ENCODE results near the gene UBE2K.
"Not testable (repeated sequence)": the region's sequence is repeated elsewhere in the genome, so short reads cannot be mapped to it uniquely, and the experiment has no call there.

The UBE2K gene

DNA sequence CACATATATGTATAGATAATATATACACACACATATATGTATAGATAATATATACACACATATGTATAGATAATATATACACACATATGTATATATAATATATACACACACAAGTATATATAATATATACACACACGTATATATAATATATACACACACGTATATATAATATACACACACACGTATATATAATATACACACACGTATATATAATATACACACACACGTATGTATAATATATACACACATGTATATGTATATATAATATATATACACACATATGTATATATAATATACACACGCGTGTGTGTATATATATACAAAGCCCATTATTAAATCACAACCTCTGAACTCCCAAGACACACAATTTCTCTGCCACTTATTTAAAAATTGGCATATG lies 8.0 kb upstream of the UBE2K start:
- no peak for DNase-seq (ENCODE audit: low read depth)

DNA sequence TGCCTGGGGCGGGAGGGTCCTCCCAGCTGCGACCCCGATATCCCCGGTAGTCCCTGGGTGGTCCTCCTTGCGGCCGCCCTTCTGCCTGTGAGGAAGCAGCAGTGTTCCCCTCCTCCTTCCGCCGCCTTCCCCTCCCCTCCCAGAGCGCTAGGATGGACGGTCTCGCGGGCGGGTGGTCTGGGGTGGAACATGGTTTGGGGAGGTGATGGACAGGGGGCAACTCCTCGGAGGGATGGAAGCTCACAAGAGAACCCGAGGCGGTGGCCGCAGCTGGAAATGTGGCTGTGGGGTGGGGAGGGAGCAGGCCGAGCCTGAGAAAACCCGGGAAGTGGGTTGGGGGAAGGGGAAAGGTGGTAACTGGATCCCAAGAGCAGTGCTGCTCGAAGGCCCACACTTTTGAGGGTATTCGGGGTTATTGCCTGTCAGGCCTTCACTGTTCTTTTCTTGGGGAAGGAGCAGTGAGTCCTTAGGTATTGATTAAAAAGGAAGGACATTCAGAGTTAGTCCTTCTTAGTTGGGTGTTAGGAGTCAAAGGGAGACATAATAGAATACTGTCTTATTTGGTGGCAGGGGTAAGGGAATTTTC lies 581 bp downstream of the UBE2K start:
- DNase-seq (ENCODE audit: low read depth), result peak; percentile 7

DNA sequence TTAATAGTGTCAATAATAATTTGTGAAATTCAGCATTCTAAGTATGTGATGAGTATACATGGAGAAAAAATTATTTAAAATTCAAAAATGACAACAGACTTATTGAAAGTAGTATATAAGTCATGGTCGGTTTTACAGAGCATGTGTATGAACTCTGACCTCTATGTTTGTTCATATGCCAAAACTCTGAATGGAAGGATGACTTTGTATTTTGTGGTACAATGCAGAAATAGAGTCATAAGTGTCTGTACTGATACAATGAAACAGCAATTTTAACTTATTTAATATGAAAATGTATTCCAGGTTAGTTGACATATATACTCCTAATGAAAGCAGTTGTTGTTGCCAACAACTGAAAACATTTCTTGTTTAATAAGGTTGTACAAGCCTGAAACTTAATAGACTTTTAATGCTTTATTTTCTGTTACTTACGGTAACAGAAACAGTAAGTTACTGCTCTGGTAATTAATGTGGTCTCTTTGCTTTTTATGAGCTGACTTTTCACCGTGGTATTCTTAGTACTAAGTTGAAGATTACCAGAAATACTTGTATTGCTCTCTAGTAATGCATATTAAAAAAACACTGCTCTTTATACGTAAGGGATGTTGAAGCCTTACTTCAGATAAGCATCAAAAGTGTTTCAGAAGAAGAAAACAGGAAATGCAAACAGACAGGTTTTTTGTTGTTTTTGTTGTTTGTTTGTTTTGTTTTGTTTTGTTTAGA lies 1.9 kb downstream of the UBE2K start:
- no peak for DNase-seq (ENCODE audit: low read depth)

DNA sequence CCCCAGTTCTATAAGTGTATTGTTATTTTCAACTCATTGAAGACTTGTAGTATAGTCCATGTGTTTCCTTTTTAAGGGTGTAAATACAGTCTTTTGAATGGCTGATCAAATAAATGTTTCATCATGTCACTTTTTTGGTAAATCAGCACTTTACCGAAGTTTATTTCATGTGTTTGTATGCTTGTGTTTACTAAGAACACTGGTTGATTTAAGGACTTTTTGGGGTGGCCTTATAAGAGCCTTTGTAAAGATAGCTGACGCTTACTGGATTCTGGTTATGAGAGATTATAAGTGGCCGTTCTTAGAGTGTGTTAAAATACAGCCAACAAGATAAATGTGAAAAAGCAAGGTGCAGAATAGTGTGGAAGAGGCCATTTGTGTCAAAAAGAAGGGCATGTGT lies 2.6 kb downstream of the UBE2K start:
- no peak for DNase-seq (ENCODE audit: low read depth)

DNA sequence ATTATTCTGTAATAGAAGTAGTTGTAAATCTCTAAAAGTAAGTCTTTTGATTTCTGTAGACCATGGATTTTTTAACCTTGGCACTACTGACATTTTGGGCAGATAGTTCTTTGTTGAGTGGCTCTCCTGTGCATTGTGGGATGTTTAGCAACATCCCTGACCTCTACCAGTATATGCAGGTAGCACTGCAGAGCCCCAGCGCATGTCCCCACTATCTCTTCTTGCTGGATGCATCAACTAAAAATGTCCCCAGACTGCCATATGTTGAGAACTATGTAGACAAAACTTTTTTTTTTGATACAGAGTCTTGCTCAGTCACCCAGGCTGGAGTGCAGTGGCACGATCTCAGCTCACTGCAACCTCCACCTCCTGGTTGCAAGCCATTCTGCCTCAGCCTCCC lies 4.8 kb downstream of the UBE2K start:
- no peak for DNase-seq (ENCODE audit: low read depth)

DNA sequence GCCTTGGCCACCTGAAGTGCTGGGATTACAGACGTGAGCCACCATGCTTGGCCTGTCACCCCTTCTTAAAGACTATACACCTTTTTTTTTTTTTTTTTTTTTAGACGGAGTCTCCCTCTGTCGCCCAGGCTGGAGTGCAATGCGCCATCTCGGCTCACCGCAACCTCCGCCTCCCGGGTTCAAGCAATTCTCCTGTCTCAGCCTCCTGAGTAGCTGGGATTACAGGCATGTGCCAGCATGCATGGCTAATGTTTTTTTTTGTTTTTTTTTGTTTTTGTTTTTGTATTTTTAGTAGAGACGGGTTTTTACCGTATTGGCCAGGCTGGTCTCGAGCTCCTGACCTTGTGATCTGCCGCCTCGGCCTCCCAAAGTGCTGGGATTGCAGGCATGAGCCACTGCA lies 6.9 kb downstream of the UBE2K start:
- not testable (repeated sequence) for DNase-seq (ENCODE audit: low read depth)

DNA sequence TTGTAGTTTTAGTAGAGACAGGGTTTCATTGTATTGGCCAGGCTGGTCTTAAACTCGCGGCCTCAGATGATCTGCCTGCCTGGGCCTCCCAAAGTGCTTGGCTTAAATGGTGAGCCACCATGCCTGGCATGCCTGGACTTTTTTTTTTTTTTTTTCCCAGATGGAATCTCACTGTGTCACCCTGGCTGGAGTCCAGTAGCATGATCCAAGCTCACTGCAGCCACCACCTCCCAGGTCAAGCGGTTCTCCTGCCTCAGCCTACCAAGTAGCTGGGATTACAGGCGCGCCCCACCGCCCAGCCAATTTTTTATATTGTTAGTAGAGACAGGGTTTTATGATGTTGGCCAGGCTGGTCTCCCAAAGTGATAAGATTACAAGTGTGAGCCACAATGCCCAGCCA lies 8.4 kb downstream of the UBE2K start:
- no peak for DNase-seq (ENCODE audit: low read depth)

DNA sequence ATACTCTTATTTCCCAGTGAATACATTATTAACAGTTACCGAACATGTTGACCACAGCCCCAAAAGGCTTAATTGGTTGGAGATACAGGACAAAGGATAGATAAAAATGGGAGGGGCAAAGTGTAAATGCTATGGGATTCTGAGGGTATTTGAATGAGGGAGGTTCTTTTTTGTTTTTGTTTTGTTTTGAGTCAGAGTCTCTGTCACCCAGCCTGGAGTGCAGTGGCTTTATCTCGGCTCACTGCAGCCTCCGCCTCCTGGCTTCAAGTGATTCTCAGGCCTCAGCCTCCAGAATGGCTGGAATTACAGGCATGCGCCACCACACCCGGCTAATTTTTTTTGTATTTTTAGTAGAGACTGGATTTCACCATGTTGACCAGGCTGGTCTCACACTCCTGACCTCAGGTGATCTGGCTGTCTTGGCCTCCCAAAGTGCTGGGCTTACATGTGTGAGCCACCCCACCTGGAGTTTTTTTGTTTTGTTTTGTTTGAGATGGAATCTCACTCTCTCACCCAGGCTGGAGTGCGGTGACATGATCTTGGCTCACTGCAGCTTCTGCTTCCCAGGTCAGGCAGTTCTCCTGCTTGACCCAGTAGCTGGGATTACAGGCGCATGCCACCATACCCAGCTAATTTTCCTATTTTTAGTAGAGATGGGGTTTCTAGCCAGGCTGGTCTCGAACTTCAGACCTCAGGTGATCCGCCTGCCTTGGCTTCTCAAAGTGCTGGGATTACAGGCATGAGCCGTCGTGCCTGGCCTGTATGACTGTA lies 9.0 kb downstream of the UBE2K start:
- no peak for DNase-seq (ENCODE audit: low read depth)

DNA sequence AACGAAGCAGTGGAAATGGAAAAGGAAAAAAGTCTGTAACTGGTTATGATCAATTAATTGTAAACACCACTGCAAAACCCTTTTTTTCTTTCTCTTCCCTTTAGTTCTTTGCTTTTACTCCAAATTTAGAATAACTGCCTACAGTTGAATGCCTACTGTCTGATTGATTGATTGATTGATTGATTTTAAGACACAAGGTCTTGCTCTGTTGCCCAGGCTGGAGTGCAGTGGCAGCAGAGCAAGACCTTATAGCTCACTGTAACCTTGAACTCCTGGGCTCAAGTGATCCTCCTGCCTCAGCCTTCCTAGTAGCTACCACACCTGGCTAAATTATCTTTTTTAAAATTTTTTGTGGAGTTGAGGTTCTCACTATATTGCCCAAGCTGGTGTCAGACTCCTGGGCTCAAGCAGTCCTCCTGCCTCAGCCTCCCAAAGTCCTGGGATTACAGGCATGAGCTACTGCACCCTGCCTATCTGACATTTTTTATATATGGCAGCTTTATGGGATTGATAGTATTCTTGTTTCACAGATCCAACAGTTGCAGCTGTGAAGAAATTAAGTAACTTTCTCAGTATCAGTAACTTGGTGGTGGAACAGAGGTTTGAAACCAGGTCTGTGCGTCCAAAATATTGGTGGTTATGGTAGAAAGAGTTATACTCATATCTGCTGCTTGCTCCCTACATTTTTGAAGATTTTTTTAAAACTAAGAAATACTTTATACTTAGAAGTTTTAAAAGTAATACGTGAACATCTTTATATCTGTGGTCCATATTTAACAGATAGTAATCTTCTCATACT lies 12.4 kb downstream of the UBE2K start:
- no peak for DNase-seq (ENCODE audit: low read depth)

DNA sequence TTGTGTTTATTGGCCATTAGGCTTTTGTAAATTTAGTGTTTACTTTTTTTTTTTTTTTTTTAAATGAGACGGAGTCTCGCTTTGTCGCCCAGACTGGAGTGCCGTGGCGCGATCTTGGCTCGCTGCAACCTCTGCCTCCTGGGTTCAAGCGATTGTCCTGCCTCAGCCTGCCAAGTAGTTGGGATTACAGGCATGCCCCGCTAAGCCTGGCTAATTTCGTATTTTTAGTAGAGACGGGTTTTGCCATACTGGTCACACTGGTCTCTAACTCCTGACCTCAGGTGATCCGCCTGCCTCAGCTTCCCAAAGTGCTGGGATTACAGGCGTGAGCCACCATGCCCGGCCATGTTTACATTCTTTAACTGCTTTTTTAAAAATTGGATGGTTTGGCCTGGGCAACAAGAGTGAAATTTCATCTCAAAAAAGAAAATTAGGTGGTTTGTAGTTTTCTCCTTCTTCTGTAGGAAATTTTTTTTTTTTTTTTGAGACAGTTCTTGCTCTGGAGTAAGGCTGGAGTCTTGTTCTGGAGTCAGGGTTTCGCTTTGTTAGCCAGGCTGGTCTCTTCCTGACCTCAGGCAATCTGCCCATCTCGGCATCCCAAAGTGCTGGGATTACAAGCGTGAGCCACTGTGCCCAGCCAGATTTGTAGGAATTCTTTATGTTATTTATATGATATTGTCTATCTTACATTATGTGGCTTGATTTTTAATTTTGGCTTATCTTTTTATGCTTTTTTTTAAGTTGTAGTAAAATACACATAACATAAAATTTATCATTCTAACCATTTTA lies 15.1 kb downstream of the UBE2K start:
- DNase-seq (ENCODE audit: low read depth), result no peak

DNA sequence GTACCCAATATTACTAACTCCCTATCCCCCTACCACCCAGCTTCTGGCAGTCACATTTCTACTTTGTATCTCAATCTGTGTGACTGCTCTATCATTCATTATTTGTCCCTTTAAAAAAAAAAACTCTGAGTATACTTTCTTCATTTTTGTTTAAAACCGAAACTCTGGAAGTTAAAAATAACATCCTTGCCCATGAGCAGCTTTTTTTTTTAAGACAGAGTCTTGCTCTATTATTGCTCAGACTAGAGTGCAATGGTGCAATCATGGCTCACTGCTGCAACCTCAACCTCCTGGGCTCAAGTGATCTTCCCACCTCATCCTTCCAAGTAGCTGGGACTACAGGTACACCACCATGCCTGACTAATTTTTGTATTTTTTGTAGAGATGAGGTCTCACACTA lies 15.8 kb downstream of the UBE2K start:
- DNase-seq (ENCODE audit: low read depth), result no peak

DNA sequence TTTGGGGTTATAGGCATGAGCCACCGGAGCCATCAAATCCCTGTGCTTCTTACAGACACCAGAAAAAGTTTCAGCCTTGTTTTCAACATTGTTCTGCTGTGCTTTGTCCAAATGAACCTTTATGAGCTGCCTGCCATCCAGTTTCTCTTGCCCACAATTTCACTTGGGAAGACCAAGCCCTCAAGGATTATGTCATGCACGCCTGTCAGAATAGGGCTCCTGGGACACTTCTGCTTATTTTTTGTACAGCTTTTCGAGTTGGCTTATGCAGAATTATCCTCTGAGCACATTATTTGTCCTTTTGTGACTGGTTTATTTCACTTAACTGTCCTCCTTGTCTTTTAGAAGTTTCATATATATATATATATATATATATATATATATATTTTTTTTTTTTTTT lies 16.2 kb downstream of the UBE2K start:
- DNase-seq (ENCODE audit: low read depth), result no peak

DNA sequence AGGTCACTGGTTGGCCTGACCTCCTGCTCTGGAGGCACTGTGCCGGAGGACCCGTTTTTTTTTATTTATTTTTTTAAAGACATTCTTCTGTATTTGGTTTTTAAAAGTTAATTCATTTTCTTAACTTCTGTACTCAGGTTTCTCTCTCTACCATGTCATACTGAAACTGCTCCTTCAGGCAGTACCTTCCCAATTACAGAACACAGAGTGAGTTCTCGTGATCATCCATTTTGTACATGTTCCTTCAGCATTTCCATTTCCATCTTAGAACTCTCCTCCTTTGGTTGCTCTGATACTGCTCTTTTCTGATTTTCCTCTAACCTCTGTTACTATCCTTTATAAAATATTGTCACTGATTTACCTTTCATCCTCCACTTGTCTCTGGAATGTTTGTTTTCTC lies 17.9 kb downstream of the UBE2K start:
- DNase-seq (ENCODE audit: low read depth), result no peak

DNA sequence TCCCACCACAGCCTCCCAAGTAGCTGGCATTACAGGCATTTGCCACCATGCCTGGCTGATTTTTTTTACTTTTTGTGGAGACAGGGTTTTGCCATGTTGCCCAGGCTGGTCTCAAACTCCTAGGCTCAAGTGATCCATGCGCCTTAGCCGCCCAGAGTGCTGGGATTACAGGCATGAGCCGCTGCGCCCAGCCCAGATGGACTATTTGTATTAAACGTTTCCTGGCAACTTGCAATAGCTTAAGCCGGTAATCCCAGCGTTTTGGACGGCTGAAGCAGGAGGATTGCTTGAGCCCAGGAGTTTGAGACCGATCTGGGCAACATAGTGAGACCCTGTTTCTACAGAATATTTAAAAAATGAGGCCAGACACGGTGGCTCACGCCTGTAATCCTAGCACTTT lies 18.4 kb downstream of the UBE2K start:
- DNase-seq (ENCODE audit: low read depth), result no peak

DNA sequence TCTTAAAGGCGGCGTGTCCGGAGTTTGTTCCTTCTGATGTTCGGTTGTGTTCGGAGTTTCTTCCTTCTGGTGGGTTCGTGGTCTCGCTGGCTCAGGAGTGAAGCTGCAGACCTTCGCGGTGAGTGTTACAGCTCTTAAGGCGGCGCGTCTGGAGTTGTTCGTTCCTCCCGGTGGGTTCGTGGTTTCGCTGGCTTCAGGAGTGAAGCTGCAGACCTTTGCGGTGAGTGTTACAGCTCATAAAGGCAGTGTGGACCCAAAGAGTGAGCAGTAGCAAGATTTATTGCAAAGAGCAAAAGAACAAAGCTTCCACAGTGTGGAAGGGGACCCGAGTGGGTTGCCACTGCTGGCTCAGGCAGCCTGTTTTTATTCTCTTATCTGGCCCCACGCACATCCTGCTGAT lies 19.8 kb downstream of the UBE2K start:
- not testable (repeated sequence) for DNase-seq (ENCODE audit: low read depth)

DNA sequence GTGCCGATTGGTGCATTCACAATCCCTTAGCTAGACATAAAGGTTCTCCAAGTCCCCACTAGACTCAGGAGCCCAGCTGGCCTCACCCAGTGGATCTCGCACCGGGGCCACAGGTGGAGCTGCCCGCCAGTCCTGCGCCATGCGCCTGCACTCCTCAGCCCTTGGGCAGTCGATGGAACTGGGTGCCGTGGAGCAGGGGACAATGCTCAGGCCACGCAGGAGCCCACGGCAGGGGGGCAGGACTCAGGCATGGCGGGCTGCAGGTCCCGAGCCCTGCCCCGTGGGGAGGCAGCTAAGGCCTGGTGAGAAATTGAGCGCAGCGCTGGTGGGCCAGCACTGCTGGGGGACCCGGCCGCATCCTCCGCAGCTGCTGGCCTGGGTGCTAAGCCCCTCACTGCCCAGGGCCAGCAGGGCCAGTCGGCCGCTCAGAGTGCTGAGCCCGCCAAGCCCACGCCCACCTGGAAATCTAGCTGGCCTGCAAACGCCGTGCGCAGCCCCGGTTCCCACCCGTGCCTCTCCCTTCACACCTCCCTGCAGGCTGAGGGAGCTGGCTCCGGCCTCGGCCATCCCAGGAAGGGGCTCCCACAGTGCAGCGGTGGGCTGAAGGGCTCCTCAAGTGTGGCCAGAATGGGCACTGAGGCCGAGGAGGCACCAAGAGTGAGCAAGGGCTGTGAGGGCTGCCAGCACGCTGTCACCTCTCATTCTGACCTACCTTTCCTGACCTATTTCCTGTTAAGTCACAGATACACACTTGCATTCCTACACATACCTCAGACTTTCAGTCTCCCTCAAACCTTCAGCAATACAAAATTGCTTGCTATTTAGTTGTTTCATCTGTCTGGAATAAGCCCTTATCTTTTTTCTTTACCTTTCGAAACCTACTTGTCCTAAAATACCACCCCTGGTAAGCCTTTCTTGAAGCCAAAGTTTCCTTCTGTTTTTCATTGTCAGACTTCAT lies 20.7 kb downstream of the UBE2K start:
- DNase-seq (ENCODE audit: low read depth), result no peak

DNA sequence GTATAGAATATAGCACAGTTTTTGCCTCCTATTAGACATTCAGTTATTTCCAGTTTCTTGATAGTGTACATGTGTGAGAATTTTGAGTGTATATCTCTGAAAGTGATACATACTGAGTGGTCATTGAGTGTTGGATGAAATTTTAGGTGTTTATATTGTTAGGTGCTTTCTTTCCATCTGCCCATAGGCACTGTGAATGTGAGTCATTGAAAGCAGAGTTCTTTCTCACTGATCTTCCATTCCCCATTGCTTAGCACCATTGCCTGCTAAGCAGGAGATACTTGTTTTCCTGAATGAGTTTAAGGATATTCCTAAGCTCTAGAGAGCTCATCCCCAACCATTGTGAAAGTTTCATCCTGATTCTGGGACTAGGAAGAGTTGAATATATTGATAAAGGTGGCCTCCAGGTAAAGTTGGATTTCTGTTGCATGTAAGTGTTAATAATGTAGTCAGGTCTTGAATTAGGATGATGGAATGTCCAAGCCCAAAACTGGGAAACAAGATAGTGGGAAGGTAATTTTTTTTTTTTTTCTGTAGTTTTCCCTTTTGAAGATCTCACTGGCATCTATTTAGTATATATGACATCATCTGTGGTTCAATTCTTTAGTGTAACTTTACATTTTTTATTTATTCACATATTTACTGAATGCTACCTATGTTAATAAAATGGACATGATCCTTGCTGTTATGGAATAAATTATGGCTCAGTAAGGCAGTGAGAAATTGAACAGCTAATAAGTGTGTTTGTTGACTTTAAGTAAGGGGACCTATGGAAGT lies 22.1 kb downstream of the UBE2K start:
- no peak for DNase-seq (ENCODE audit: low read depth)

DNA sequence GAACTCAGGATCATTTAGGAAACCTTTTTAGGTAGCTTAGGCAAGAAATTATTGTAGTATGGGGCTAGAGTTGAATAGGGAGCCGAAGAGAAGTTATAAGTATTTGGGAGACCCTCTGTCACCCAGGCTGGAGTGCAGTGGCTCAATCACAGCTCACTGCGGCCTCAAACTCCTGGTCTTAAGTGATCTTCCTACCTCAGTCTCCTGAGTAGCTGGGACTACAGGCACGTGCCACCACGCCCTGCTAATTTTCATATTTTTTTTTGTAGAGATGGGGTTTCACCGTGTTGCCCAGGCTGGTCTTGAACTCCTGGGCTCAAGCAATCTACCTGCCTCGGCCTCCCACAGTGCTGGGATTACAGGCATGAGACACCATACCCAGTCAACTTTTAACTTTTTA lies 23.3 kb downstream of the UBE2K start:
- not testable (repeated sequence) for DNase-seq (ENCODE audit: low read depth)

DNA sequence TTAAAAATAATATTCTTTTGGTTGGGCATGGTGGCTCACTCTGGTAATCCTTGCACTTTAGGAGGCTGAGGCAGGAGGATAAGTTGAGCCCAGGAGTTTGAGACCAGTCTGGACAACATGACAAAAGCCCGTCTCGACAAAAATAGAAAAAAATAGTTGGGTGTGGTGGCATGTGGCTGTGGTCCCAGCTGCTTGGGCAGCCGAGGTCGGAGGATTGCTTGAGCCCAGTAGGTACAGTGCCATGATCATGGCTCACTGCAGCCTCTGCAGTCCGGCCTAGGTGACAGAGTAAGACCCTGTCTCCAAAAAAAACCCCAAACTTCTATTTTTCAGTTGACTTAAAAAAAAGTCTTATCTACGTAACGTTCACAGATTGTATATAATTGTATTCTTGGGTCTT lies 23.9 kb downstream of the UBE2K start:
- no peak for DNase-seq (ENCODE audit: low read depth)

DNA sequence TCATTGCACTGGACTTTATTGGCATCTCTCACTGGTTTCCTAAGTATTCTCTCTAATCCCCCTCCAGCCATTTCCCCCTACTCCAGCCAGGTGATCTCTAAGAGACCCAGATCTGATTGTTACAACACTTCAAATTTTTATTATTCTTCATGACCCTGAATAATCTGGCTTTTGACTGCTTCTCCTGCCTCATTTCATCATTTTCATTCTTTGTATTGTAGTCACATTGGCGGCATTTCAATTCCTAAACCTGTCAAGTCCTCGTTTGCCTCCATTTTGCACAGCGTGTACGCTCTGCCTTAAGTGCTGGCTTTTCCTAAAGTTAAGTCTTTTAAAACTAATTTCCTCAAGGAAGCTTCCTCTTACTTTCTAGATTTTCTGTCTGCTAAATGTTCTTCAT lies 31.6 kb downstream of the UBE2K start:
- DNase-seq (ENCODE audit: low read depth), result no peak

Measured in activated gamma-delta T cell treated with anti-CD3 and anti-CD28 coated beads, Interleukin-2, amount 50 U/mL, for 16 hours (primary cell).